Astrocyte (in vitro differentiated cells and primary cell): ENCODE results near the gene TRNAU1AP. TPM values are rescaled to one million over a fixed set of nuclear protein-coding genes. Genes with fewer than 3 reads are reported as not detected.
"Not testable (repeated sequence)": the region's sequence is repeated elsewhere in the genome, so short reads cannot be mapped to it uniquely, and the experiment has no call there.

ENCODE experiments used
- DNase-seq: peaks from one replicate; pipeline ENCODE4 v3.0.0-alpha.2; 2010; ENCODE audit warnings: low read depth
- FAIRE-seq: peaks from 2 replicates; lab custom pipeline; 2011; peaks lifted over from hg19 to GRCh38; lab: Jason Lieb, UNC
- H2AFZ ChIP-seq: 2 replicates; pipeline ENCODE4 v1.6.0; 2012; ENCODE audit warnings: low read depth, low read length, inconsistent platforms
- H3K27ac ChIP-seq: 2 replicates; pipeline ENCODE4 v1.5.1; 2011; ENCODE audit warnings: low read depth, low read length, inconsistent platforms
- H3K27me3 ChIP-seq: 2 replicates; pipeline ENCODE4 v1.6.0; 2011; ENCODE audit warnings: low read length, inconsistent platforms; ENCODE audit not compliant: insufficient read depth
- H3K36me3 ChIP-seq: 2 replicates; pipeline ENCODE4 v1.5.1; 2011; ENCODE audit warnings: low read length, inconsistent platforms; ENCODE audit not compliant: insufficient read depth
- H3K4me1 ChIP-seq: 2 replicates; pipeline ENCODE4 v1.5.1; 2011; ENCODE audit warnings: low read length, inconsistent platforms; ENCODE audit not compliant: insufficient read depth
- H3K4me2 ChIP-seq: 2 replicates; pipeline ENCODE4 v1.6.0; 2012; ENCODE audit warnings: low read length, inconsistent platforms
- H3K4me3 ChIP-seq: 2 replicates; pipeline ENCODE4 v1.5.1; 2011; ENCODE audit warnings: low read depth, mild to moderate bottlenecking, low read length, inconsistent platforms; ENCODE audit not compliant: insufficient read depth
- H3K79me2 ChIP-seq: 2 replicates; pipeline ENCODE4 v1.6.0; 2012; ENCODE audit warnings: mild to moderate bottlenecking, low read length, inconsistent platforms; ENCODE audit not compliant: insufficient read depth
- H3K9ac ChIP-seq: 2 replicates; pipeline ENCODE4 v1.6.0; 2012; ENCODE audit warnings: mild to moderate bottlenecking, low read length, inconsistent platforms
- H3K9me3 ChIP-seq: 2 replicates; pipeline ENCODE4 v1.5.1; 2012; ENCODE audit warnings: low read depth, mild to moderate bottlenecking, low read length, inconsistent platforms; ENCODE audit not compliant: insufficient read depth
- H4K20me1 ChIP-seq: 2 replicates; pipeline ENCODE4 v1.6.0; 2012; ENCODE audit warnings: low read length, inconsistent platforms; ENCODE audit not compliant: insufficient read depth
- H3K27ac Mint-ChIP-seq: one replicate; pipeline ENCODE4 v1.8.0; 2021; ENCODE audit warnings: mild to moderate bottlenecking, mixed read lengths; ENCODE audit not compliant: unreplicated experiment
- H3K27me3 Mint-ChIP-seq: one replicate; pipeline ENCODE4 v1.8.0; 2021; ENCODE audit warnings: low read depth, mixed read lengths; ENCODE audit not compliant: unreplicated experiment
- H3K36me3 Mint-ChIP-seq: one replicate; pipeline ENCODE4 v1.8.0; 2021; ENCODE audit warnings: low read depth, mixed read lengths; ENCODE audit not compliant: unreplicated experiment
- H3K4me1 Mint-ChIP-seq: one replicate; pipeline ENCODE4 v1.8.0; 2021; ENCODE audit warnings: low read depth, mixed read lengths; ENCODE audit not compliant: unreplicated experiment
- H3K4me3 Mint-ChIP-seq: one replicate; pipeline ENCODE4 v1.8.0; 2021; ENCODE audit warnings: mild to moderate bottlenecking, moderate library complexity, mixed read lengths; ENCODE audit not compliant: unreplicated experiment
- H3K9me3 Mint-ChIP-seq: one replicate; pipeline ENCODE4 v1.8.0; 2021; ENCODE audit warnings: mild to moderate bottlenecking, mixed read lengths; ENCODE audit not compliant: unreplicated experiment
- CTCF ChIP-seq: IDR thresholded peaks from 2 replicates; pipeline ENCODE4 v1.5.1; 2011; ENCODE audit warnings: low read depth, mild to moderate bottlenecking, inconsistent platforms, low read length, moderate library complexity; ENCODE audit not compliant: insufficient read depth
- EZH2 ChIP-seq: IDR thresholded peaks from 2 replicates; pipeline ENCODE4 v1.6.1; 2012; ENCODE audit warnings: mild to moderate bottlenecking, low read length, inconsistent platforms; ENCODE audit not compliant: insufficient read depth
- total RNA-seq: library from RNA; stranded (reverse); gene quantifications from 2 replicates; pipeline ENCODE4 v1.2.1, GENCODE V29; 2021

The TRNAU1AP gene
- total RNA-seq, 1 donor from 2014 or later = 21.7 TPM

- Mint-ChIP-seq H3K9me3 (no peaks in the 10 kb centered on the region), H3K27me3 (no peaks in the 10 kb centered on the region), H3K4me3 (peak overlapping the region; percentile 92), H3K27ac (peak overlapping the region; percentile 95), H3K4me1 (peaks cover 11% of the 10 kb centered on the region), H3K36me3 (peaks cover 2% of the 10 kb centered on the region)
- Histone ChIP-seq H4K20me1 (peaks cover 57% of the 10 kb centered on the region), H3K9me3 (no peaks in the 10 kb centered on the region), H3K27me3 (no peaks in the 10 kb centered on the region), H3K4me3 (peak overlapping the region; percentile 72), H2AFZ (no peak overlapping the region), H3K9ac (peak overlapping the region; percentile 89), H3K36me3 (peaks cover under 1% of the 10 kb centered on the region), H3K4me2 (peak overlapping the region; percentile 92), H3K4me1 (peaks cover 14% of the 10 kb centered on the region), H3K27ac (peak overlapping the region; percentile 86), H3K79me2 (peaks cover 48% of the 10 kb centered on the region)
- TF ChIP-seq CTCF = no peak
- TF ChIP-seq EZH2 = no peak
- no peak for DNase-seq
- no peak for FAIRE-seq
Observed at GRCh38 chr1:28518745-28519341, 34.0 kb upstream of the TRNAU1AP start.

- no peak for TF ChIP-seq CTCF
- Mint-ChIP-seq H3K4me3 (peak overlapping the region; percentile 23), H3K9me3 (no peaks in the 10 kb centered on the region), H3K27ac (no peak overlapping the region), H3K4me1 (peaks cover 11% of the 10 kb centered on the region), H3K36me3 (peaks cover 3% of the 10 kb centered on the region), H3K27me3 (no peaks in the 10 kb centered on the region)
- no peak overlapping the region for H3K9ac ChIP-seq
- H3K4me2 ChIP-seq = peak overlapping the region; percentile 22
- H3K4me1 ChIP-seq = peaks cover 14% of the 10 kb centered on the region
- no peak for FAIRE-seq
- H3K9me3 ChIP-seq = no peaks in the 10 kb centered on the region
- H4K20me1 ChIP-seq = peaks cover 61% of the 10 kb centered on the region
- H3K4me3 ChIP-seq = no peak overlapping the region
- no peak overlapping the region for H3K27ac ChIP-seq
- DNase-seq = no peak
- peaks cover 61% of the 10 kb centered on the region for H3K79me2 ChIP-seq
- H3K27me3 ChIP-seq = no peaks in the 10 kb centered on the region
- H3K36me3 ChIP-seq = peaks cover 3% of the 10 kb centered on the region
- no peak overlapping the region for H2AFZ ChIP-seq
Observed at GRCh38 chr1:28519946-28520725, 32.7 kb upstream of the TRNAU1AP start.

GRCh38 chr1:28520796-28521195, 32.1 kb upstream of the TRNAU1AP start:
- Mint-ChIP-seq H3K27ac (peak overlapping the region; percentile 10), H3K4me3 (peak overlapping the region; percentile 23), H3K4me1 (peaks cover 11% of the 10 kb centered on the region)
- not testable (repeated sequence) for H3K4me3 ChIP-seq, H3K4me2 ChIP-seq, H3K9ac ChIP-seq, DNase-seq, H3K36me3 Mint-ChIP-seq, H3K27ac ChIP-seq, H3K27me3 Mint-ChIP-seq, FAIRE-seq, H2AFZ ChIP-seq, H3K27me3 ChIP-seq, H3K9me3 ChIP-seq, H3K9me3 Mint-ChIP-seq, H3K36me3 ChIP-seq
- peaks cover 65% of the 10 kb centered on the region for H4K20me1 ChIP-seq
- peaks cover 14% of the 10 kb centered on the region for H3K4me1 ChIP-seq
- H3K79me2 ChIP-seq = peaks cover 67% of the 10 kb centered on the region
